HEK293T (cell line): ENCODE measurements around the gene MYO7A.

Experiments used
- ARNT ChIP-seq: fragments of 450-650 bp; IDR thresholded peaks from 2 replicates; pipeline ENCODE4 v1.6.1; 2017; ENCODE audit warnings: mild to moderate bottlenecking
- CTBP1 ChIP-seq: fragments of 450-650 bp; IDR thresholded peaks from 2 replicates; pipeline ENCODE4 v1.6.1; 2016; ENCODE audit warnings: borderline replicate concordance
- FOXA1 ChIP-seq: fragments of 450-650 bp; IDR thresholded peaks from 2 replicates; pipeline ENCODE4 v1.6.1; 2016; ENCODE audit warnings: mild to moderate bottlenecking
- FOXK2 ChIP-seq: fragments of 450-650 bp; IDR thresholded peaks from 2 replicates; pipeline ENCODE4 v1.6.1; 2016; ENCODE audit warnings: mild to moderate bottlenecking
- ZNF384 ChIP-seq: fragments of 450-650 bp; IDR thresholded peaks from 2 replicates; pipeline ENCODE4 v1.6.1; 2016

DNA sequence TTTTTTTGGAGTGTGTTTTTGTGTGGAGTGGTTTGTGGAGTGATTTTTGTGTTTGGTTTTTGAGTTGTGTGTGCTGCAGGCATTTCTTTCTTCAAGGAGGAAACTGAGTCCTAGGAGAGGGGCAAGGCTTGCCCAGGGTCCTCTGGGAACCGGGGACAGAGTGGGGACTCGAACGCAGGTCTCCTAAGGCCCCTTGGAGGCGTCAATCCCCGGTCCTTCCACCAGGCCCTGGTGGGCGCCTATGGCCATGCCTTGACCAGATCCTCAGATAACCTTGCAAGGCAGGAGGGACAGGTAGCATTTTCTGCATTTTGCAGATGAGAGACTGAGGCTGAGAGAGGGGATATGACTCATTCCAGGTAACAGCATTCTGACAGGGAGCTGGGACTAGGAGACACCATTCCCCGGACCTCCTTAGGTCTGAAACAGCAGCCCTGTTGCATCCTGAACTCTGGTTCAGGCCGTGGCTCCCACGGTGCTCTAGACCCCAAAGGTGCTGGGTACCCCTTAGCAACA lies 39.1 kb downstream of the MYO7A start:
- TF ChIP-seq FOXK2, result no peak
- no peak for TF ChIP-seq FOXA1
- TF ChIP-seq ARNT, result no peak
- no peak for TF ChIP-seq ZNF384
- TF ChIP-seq CTBP1, result no peak
